Neural cell (in vitro differentiated cells): ENCODE data around the gene IP6K2. TPM values are rescaled to one million over a fixed set of nuclear protein-coding genes. Genes with fewer than 3 reads are reported as not detected.
"Not testable (repeated sequence)": the region's sequence is repeated elsewhere in the genome, so short reads cannot be mapped to it uniquely, and the experiment has no call there.

Source experiments
- H2AFZ ChIP-seq: fragments of 200-600, 300-800 bp; sonication (generic), shearing (Covaris generic); 2 replicates; pipeline ENCODE4 v1.6.0; 2014; ENCODE audit warnings: low read depth, mild to moderate bottlenecking, antibody characterized with exemption, low read length, moderate library complexity
- H3F3A ChIP-seq: fragments of 200-600 bp; shearing (Covaris generic); 2 replicates; pipeline ENCODE4 v1.6.1; 2016; ENCODE audit warnings: mild to moderate bottlenecking, moderate library complexity, mixed read lengths, antibody characterized with exemption, low read length; ENCODE audit not compliant: insufficient read depth, poor library complexity, severe bottlenecking
- H3K27ac ChIP-seq: fragments of 200-600, 300-800 bp; sonication (generic), shearing (Covaris generic); 2 replicates; pipeline ENCODE4 v1.5.1; 2014; ENCODE audit warnings: mild to moderate bottlenecking, low read length, moderate library complexity
- H3K27me3 ChIP-seq: fragments of 300-800, 200-600 bp; sonication (generic), shearing (Covaris generic); 2 replicates; pipeline ENCODE4 v1.6.0; 2014; ENCODE audit warnings: mild to moderate bottlenecking, low read depth, low read length, moderate library complexity; ENCODE audit not compliant: insufficient read depth
- H3K36me3 ChIP-seq: fragments of 300-800, 200-600 bp; sonication (generic), shearing (Covaris generic); 2 replicates; pipeline ENCODE4 v1.5.1; 2014; ENCODE audit warnings: mild to moderate bottlenecking, antibody characterized with exemption, low read length, moderate library complexity; ENCODE audit not compliant: insufficient read depth
- H3K4me2 ChIP-seq: fragments of 300-800, 200-600 bp; sonication (generic), shearing (Covaris generic); 2 replicates; pipeline ENCODE4 v1.6.0; 2014; ENCODE audit warnings: mild to moderate bottlenecking, low read length
- H3K4me3 ChIP-seq: fragments of 300-800, 200-600 bp; sonication (generic), shearing (Covaris generic); 2 replicates; pipeline ENCODE4 v1.5.1; 2014; ENCODE audit warnings: mild to moderate bottlenecking, low read length, moderate library complexity
- H3K79me2 ChIP-seq: fragments of 200-600 bp; shearing (Covaris generic); replicated peaks from 2 replicates; pipeline ENCODE4 v1.6.0; 2014; ENCODE audit warnings: mild to moderate bottlenecking, low read length, moderate library complexity; ENCODE audit not compliant: insufficient read depth
- H3K9ac ChIP-seq: fragments of 300-800, 200-600 bp; sonication (generic), shearing (Covaris generic); 2 replicates; pipeline ENCODE4 v1.6.1; 2016; ENCODE audit warnings: mild to moderate bottlenecking, low read length, mixed read lengths
- H3K9me2 ChIP-seq: fragments of 200-600 bp; shearing (Covaris generic); 2 replicates; pipeline ENCODE4 v1.6.1; 2016; ENCODE audit warnings: mild to moderate bottlenecking, low read length, mixed read lengths; ENCODE audit not compliant: insufficient read depth
- H3K9me3 ChIP-seq: fragments of 200-600, 300-800 bp; sonication (generic), shearing (Covaris generic); 2 replicates; pipeline ENCODE4 v1.6.1; 2016; ENCODE audit warnings: mild to moderate bottlenecking, mixed run types, low read length, moderate library complexity, mixed read lengths
- H4K20me1 ChIP-seq: fragments of 200-600 bp; shearing (Covaris generic); 2 replicates; pipeline ENCODE4 v1.6.1; 2016; ENCODE audit warnings: mild to moderate bottlenecking, mixed run types; ENCODE audit not compliant: insufficient read depth
- CTCF ChIP-seq: fragments of 450-650 bp; IDR thresholded peaks from 2 replicates; pipeline ENCODE4 v1.5.1; 2014; ENCODE audit warnings: antibody characterized with exemption, mild to moderate bottlenecking, moderate library complexity; ENCODE audit not compliant: poor library complexity, severe bottlenecking
- EP300 ChIP-seq: fragments of 450-650 bp; conservative IDR thresholded peaks from 2 replicates; pipeline ENCODE4 v1.6.1; 2014; ENCODE audit warnings: antibody characterized with exemption, mild to moderate bottlenecking, moderate library complexity; ENCODE audit not compliant: poor library complexity, severe bottlenecking
- EZH2 ChIP-seq: fragments of 200-600, 300-800 bp; shearing (Covaris generic), sonication (generic); IDR thresholded peaks from 2 replicates; pipeline ENCODE4 v1.6.1; 2014; ENCODE audit warnings: antibody characterized with exemption, low read length, borderline replicate concordance, mild to moderate bottlenecking; ENCODE audit not compliant: insufficient read depth, poor library complexity, severe bottlenecking
- MXI1 ChIP-seq: fragments of 450-650 bp; conservative IDR thresholded peaks from 2 replicates; pipeline ENCODE4 v1.6.1; 2014; ENCODE audit warnings: antibody characterized with exemption, mild to moderate bottlenecking; ENCODE audit not compliant: poor library complexity, severe bottlenecking
- POLR2AphosphoS5 ChIP-seq: IDR thresholded peaks from 2 replicates; pipeline ENCODE4 v1.6.1; 2012
- RAD21 ChIP-seq: fragments of 450-650 bp; conservative IDR thresholded peaks from 2 replicates; pipeline ENCODE4 v1.6.1; 2014; ENCODE audit warnings: antibody characterized with exemption, mild to moderate bottlenecking, moderate library complexity
- REST ChIP-seq: IDR thresholded peaks from 2 replicates; pipeline ENCODE4 v1.6.1; 2012; ENCODE audit warnings: borderline replicate concordance
- SMC3 ChIP-seq: fragments of 450-650 bp; conservative IDR thresholded peaks from 2 replicates; pipeline ENCODE4 v1.6.1; 2014; ENCODE audit warnings: antibody characterized with exemption, mild to moderate bottlenecking, moderate library complexity; ENCODE audit not compliant: poor library complexity
- TAF1 ChIP-seq: IDR thresholded peaks from 2 replicates; pipeline ENCODE4 v1.6.1; 2012; ENCODE audit warnings: low read depth
- polyA plus RNA-seq: library from polyadenylated mRNA; depleted of rRNA; stranded (reverse); fragments of >200 nt; gene quantifications from 2 replicates; pipeline ENCODE4 v1.2.3, GENCODE V29; 2014

Gene IP6K2
- polyA plus RNA-seq, 1 donor from 2014 or later = 480 TPM

- Histone ChIP-seq H3K27me3 (no peaks in the 10 kb centered on the region), H3K36me3 (peaks cover 5% of the 10 kb centered on the region), H3K27ac (no peak overlapping the region), H3K9ac (no peak overlapping the region), H3K4me3 (no peak overlapping the region), H3K9me3 (no peaks in the 10 kb centered on the region), H3K4me2 (no peak overlapping the region), H2AFZ (no peak overlapping the region), H4K20me1 (no peaks in the 10 kb centered on the region), H3K9me2 (no peaks in the 10 kb centered on the region), H3K79me2 (no peaks in the 10 kb centered on the region), H3F3A (no peaks in the 10 kb centered on the region)
- no peak for TF ChIP-seq RAD21
- TF ChIP-seq TAF1 = no peak
- TF ChIP-seq MXI1 = no peak
- TF ChIP-seq POLR2AphosphoS5 = no peak
- no peak for TF ChIP-seq EZH2
- TF ChIP-seq CTCF = no peak
These were observed 30.7 kb upstream of the IP6K2 start for GRCh38 chr3:48747706-48748105.

GRCh38 chr3:48747015-48747615, 30.1 kb upstream of the IP6K2 start:
- no peak for TF ChIP-seq MXI1
- no peak for TF ChIP-seq TAF1
- TF ChIP-seq EP300 = no peak
- no peak for TF ChIP-seq POLR2AphosphoS5
- Histone ChIP-seq H3K4me3 (no peak overlapping the region), H3K9me3 (no peaks in the 10 kb centered on the region), H3K9ac (no peak overlapping the region), H4K20me1 (no peaks in the 10 kb centered on the region), H3K4me2 (no peak overlapping the region), H3K27me3 (no peaks in the 10 kb centered on the region), H3K36me3 (peaks cover 5% of the 10 kb centered on the region), H3F3A (no peaks in the 10 kb centered on the region), H3K27ac (no peak overlapping the region), H2AFZ (no peak overlapping the region), H3K79me2 (no peaks in the 10 kb centered on the region), H3K9me2 (no peaks in the 10 kb centered on the region)

- TF ChIP-seq RAD21 (no peak), SMC3 (no peak), MXI1 (no peak), REST (no peak)
- Histone ChIP-seq H3K9ac (no peak overlapping the region), H3K27ac (no peak overlapping the region), H3K36me3 (peaks cover 5% of the 10 kb centered on the region), H3K4me3 (no peak overlapping the region), H2AFZ (no peak overlapping the region), H3K4me2 (no peak overlapping the region), H3K27me3 (no peaks in the 10 kb centered on the region), H3K9me2 (no peaks in the 10 kb centered on the region), H3K79me2 (no peaks in the 10 kb centered on the region), H4K20me1 (no peaks in the 10 kb centered on the region), H3F3A (no peaks in the 10 kb centered on the region), H3K9me3 (no peaks in the 10 kb centered on the region)
These were observed 26.8 kb upstream of the IP6K2 start for GRCh38 chr3:48743773-48744172.

GRCh38 chr3:48741226-48741625, 24.2 kb upstream of the IP6K2 start:
- H3F3A ChIP-seq, H4K20me1 ChIP-seq, H3K4me3 ChIP-seq, H3K9me2 ChIP-seq, H3K27me3 ChIP-seq, H3K9ac ChIP-seq, H3K36me3 ChIP-seq, H3K4me2 ChIP-seq, H3K79me2 ChIP-seq, H3K27ac ChIP-seq, H3K9me3 ChIP-seq, H2AFZ ChIP-seq: not testable (repeated sequence)
